Neural progenitor cell (in vitro differentiated cells): ENCODE measurements around the gene PORCN.

Source experiments
- CTCF ChIP-seq: fragments of 200-600 bp; sonication (generic); IDR thresholded peaks from 2 replicates; pipeline ENCODE4 v1.5.1; 2017; ENCODE audit warnings: antibody characterized with exemption, mild to moderate bottlenecking
- EZH2 ChIP-seq: fragments of 200-600 bp; sonication (generic); IDR thresholded peaks from 2 replicates; pipeline ENCODE4 v1.6.1; 2017; ENCODE audit warnings: antibody characterized with exemption, mild to moderate bottlenecking, moderate library complexity
- EZH2phosphoT487 ChIP-seq: fragments of 200-600 bp; sonication (generic); IDR thresholded peaks from 2 replicates; pipeline ENCODE4 v1.6.1; 2017; ENCODE audit warnings: antibody characterized with exemption

GRCh38 chrX:48523682-48524081 lies 14.9 kb downstream of the PORCN start:
- no peak for TF ChIP-seq CTCF
- no peak for TF ChIP-seq EZH2
- TF ChIP-seq EZH2phosphoT487 = no peak
